Measurements from ENCODE around the gene ADGRG3. TPM values are rescaled to one million over a fixed set of nuclear protein-coding genes. Genes with fewer than 3 reads are reported as not detected.

ADGRG3 gene
- total and polyA plus RNA-seq, 4 donors, result 1.8 to 66.2 (median 9.4) TPM

GRCh38 chr16:57688987-57689761 is 21.1 kb downstream of the ADGRG3 start:
- no peak for ATAC-seq (ENCODE audit: insufficient read depth, low FRiP score)
- DNase-seq, result no peak
- peaks cover 0 to 3% (median 0%) of the 10 kb centered on the region in 3 donors for H3K27me3 ChIP-seq (ENCODE audit: control insufficient read depth in 3 of 3, insufficient read depth in 3 of 3, low read length in 2 of 3)
- WGBS, 2 donors, result 20 to 32% methylated on average over 12 to 15 of the region's 15 CpGs
- no peaks in the 10 kb centered on the region for H3K9me3 ChIP-seq (ENCODE audit: control insufficient read depth in 4 of 4, insufficient read depth in 3 of 4, low read length in 3 of 4)
- no peak for TF ChIP-seq CTCF (IDR thresholded peaks at IDR 0.05; ENCODE audit: control extremely low read depth, extremely low read depth)
- H3K9ac ChIP-seq (ENCODE audit: insufficient read depth in 1 of 2, low read length in 2 of 2), result no peak overlapping the region
- H3K36me3 ChIP-seq (ENCODE audit: control insufficient read depth in 4 of 4, insufficient read depth in 4 of 4, low read length in 4 of 4), result no peaks in the 10 kb centered on the region
- H3K4me3 ChIP-seq, result no peak overlapping the region
- peak overlapping the region in 1 of 2 donors; percentile 18 for H3K27ac ChIP-seq (ENCODE audit: low read depth in 1 of 2, low read length in 1 of 2)
- peaks cover 0 to 6% (median 0%) of the 10 kb centered on the region in 5 donors for H3K4me1 ChIP-seq (ENCODE audit: control insufficient read depth in 5 of 5, insufficient read depth in 5 of 5, low read length in 5 of 5)

- Histone ChIP-seq H3K9me3 (ENCODE audit: control insufficient read depth in 4 of 4, insufficient read depth in 3 of 4, low read length in 3 of 4) (no peaks in the 10 kb centered on the region), H3K27me3 (ENCODE audit: control insufficient read depth in 3 of 3, insufficient read depth in 3 of 3, low read length in 2 of 3) (peaks cover 0 to 3% (median 0%) of the 10 kb centered on the region in 3 donors), H3K36me3 (ENCODE audit: control insufficient read depth in 4 of 4, insufficient read depth in 4 of 4, low read length in 4 of 4) (no peaks in the 10 kb centered on the region), H3K4me3 (no peak overlapping the region), H3K27ac (ENCODE audit: low read depth in 1 of 2, low read length in 1 of 2) (no peak overlapping the region), H3K4me1 (ENCODE audit: control insufficient read depth in 5 of 5, insufficient read depth in 5 of 5, low read length in 5 of 5) (peaks cover 0 to 6% (median 0%) of the 10 kb centered on the region in 5 donors), H3K9ac (ENCODE audit: insufficient read depth in 1 of 2, low read length in 2 of 2) (no peak overlapping the region)
- WGBS, 2 donors, result 26 to 43% methylated on average over 13 of the region's 13 CpGs
- TF ChIP-seq CTCF (IDR thresholded peaks at IDR 0.05; ENCODE audit: control extremely low read depth, extremely low read depth), result no peak
- ATAC-seq (ENCODE audit: insufficient read depth, low FRiP score), result no peak
- peak in 2 of 3 donors; percentile 29 to 37 for DNase-seq
Measured at GRCh38 chr16:57689762-57690558, 21.9 kb downstream of the ADGRG3 start.

- Histone ChIP-seq H3K27ac (ENCODE audit: low read depth in 1 of 2, low read length in 1 of 2) (no peak overlapping the region), H3K9ac (ENCODE audit: insufficient read depth in 1 of 2, low read length in 2 of 2) (no peak overlapping the region), H3K4me3 (no peak overlapping the region), H3K27me3 (ENCODE audit: control insufficient read depth in 3 of 3, insufficient read depth in 3 of 3, low read length in 2 of 3) (peaks cover 0 to 3% (median 0%) of the 10 kb centered on the region in 3 donors), H3K9me3 (ENCODE audit: control insufficient read depth in 4 of 4, insufficient read depth in 3 of 4, low read length in 3 of 4) (no peaks in the 10 kb centered on the region), H3K36me3 (ENCODE audit: control insufficient read depth in 4 of 4, insufficient read depth in 4 of 4, low read length in 4 of 4) (no peaks in the 10 kb centered on the region), H3K4me1 (ENCODE audit: control insufficient read depth in 5 of 5, insufficient read depth in 5 of 5, low read length in 5 of 5) (peaks cover 0 to 6% (median 0%) of the 10 kb centered on the region in 5 donors)
- WGBS, 2 donors, result 40 to 57% methylated on average over 4 of the region's 4 CpGs
- no peak for ATAC-seq (ENCODE audit: insufficient read depth, low FRiP score)
- DNase-seq, result no peak
- no peak for TF ChIP-seq CTCF (IDR thresholded peaks at IDR 0.05; ENCODE audit: control extremely low read depth, extremely low read depth)
Measured at GRCh38 chr16:57690782-57691471, 22.8 kb downstream of the ADGRG3 start.

Data from lung (tissue), 12 donors.